HG03565 (cell line): Measurements from ENCODE around the gene P2RY11.
A peak's percentile ranks its signal among the peaks of the same experiment; 100 is the strongest.

Experiments
- ATAC-seq: cut with Tn5 transposase; IDR thresholded peaks from one replicate; pipeline ENCODE4 v1.9.1; 2021; ENCODE audit warnings: mild to moderate bottlenecking, moderate library complexity; ENCODE audit not compliant: unreplicated experiment

Gene P2RY11

GRCh38 chr19:10092648-10093294 lies 18.7 kb upstream of the P2RY11 start:
- no peak for ATAC-seq

- no peak for ATAC-seq
Observed at GRCh38 chr19:10093295-10094186, 18.0 kb upstream of the P2RY11 start.

- ATAC-seq = no peak
Observed at GRCh38 chr19:10095622-10095947, 15.9 kb upstream of the P2RY11 start.

DNA sequence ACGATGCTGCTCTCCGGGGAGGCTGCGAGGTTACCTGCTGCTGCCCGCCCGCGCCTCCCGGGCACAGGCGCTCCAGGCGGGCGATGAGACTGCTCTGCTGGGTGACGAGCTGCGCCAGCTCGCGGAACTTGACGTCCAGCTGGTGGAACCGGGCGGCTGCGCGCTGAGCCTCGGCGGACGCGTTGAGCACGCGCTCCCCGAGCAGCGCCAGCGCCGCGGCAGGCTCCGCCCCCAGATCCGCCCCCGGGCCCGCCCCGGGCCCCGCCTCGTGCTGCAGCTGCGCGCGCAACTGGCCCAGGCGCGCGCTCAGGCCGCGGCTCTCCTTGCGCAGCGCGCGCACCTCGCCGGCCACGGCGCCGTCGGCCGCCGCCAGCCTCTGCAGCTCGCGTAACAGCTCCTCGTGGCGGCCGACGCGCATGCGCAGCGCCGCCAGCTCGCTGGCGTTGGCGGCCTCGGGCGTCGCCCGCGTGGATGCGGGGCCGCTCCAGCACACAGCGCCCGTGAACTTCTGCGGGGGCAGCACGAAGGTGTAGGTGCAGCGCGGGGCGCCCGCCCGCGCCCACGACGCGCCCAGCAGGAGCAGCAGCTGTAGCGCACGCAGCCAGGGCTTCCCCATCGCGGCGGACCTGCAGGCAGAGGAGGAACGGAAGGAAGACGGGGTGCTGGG lies 15.4 kb upstream of the P2RY11 start:
- peak; percentile 79 for ATAC-seq

- no peak for ATAC-seq
Observed at GRCh38 chr19:10096615-10096963, 14.9 kb upstream of the P2RY11 start.

DNA sequence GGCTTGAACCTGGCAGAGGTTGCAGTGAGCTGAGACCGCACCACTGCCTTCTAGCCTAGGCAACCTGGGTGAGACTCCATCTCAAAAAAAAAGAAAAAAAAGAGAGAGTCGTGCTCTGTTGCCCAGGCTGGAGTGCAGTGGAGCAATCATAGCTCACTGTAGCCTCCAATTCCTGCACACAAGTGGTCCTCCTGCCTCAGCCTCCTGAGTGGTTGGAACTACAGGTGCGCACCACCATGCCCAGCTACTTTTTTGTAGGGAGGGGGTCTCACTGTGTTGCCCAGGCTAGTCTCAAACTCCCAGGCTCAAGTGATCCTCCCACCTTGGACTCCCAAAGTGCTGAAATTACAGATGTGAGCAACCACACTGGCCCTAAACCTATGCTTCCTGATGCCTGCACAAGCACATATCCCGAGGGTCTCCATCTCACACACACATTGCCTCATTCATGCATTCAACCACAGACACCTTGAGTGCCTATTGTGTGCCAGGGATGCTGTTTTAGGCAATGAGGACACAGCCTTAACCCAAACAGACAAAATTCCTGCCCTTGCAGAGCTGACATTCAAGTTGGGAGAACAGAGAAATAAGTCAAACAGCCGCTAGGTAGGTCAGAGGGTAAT lies 11.2 kb upstream of the P2RY11 start:
- no peak for ATAC-seq

- ATAC-seq = peak; percentile 23
Observed at GRCh38 chr19:10102787-10103236, 8.7 kb upstream of the P2RY11 start.

DNA sequence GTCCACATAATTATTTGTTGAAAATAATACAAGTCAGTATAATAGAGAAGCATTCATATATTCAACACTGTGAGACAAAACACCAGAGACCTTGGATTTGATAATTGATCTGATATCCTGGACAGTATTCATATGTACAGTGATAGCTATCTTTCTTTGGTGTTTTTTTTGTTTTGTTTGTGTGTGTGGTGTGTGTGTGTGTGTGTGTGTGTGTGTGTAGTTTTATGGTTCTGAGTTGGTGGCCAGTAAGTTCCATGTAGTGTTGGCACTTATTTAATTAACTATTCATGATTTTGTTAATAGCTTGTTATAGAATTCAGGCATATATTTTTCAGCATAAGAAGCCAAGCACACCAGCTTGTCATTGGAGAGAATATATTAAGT lies 7.4 kb upstream of the P2RY11 start:
- no peak for ATAC-seq

DNA sequence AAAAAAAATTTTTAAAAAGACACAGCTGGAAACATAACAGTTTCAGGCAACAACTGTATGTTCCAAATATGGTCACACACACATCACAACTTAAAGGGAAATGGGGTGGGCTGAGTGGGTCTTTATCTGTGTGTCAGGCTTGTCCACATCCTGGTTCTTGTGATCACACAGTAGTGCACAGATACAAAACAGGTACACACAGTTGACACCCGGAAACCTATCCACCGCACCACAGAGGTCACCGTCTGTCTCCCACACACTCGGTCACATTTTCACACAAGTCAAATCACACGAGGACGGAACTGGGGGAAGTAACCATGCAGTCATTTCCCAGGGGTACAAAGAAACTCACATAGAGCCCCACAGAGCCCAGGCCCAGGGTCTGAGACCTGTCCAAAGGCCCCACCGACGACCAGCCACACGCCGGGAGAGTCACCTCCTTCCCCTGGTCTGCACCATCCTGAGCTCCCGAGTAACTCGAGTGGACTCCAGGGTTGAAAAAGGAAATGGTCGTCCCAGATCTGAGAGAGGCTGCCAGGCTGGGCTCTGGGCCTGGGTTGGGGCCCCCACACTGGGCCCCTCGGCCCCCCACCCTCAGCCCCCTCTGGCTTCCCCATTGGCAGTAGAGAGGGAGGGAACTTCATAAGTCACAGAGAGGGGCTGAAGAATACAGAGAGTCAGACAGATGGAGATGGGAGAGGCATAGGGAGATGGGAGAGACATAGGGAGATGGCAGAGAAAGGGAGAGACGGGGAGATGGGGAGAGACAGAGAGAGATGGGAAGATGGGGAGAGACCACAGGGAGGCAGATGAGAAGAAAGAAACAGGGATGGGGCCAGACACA lies 6.6 kb upstream of the P2RY11 start:
- no peak for ATAC-seq

DNA sequence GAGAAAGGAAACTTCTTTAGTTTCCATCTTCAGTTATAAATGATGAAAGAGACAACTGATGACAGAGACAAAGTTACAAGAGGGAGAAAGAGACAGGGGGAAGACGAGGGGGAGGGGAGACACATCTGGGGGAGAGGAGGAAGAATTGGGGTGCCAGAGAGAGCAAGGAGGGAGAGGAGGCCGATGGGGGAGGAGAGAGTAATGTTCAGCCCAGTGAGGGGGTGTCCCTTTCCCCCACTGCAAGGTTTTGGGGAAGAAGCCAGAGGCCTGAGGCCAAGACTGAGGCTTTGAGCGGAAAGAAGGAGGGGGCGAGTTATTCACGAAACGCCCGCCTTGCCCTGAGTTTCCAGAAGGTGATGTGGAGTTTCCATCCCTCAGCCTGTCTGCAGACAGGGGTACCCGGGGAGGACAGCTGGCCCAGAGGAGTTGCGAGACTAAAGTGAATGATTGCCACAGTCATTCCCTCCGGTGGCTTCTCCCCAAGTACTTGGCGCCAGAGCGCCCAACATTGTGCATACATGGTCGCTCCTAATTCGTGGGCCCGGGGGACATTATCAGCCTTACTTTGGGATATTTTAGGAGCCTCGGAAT lies 5.9 kb upstream of the P2RY11 start:
- peak; percentile 7 for ATAC-seq

GRCh38 chr19:10106100-10106936 lies 5.2 kb upstream of the P2RY11 start, which contains the start of gene PPAN:
Gene PPAN (plus strand): TSS chr19:10106362. CDS start chr19:10106395, 33 bp downstream.
- ATAC-seq = peak; percentile 51

- no peak for ATAC-seq
Observed at GRCh38 chr19:10107254-10107653, 4.2 kb upstream of the P2RY11 start.

DNA sequence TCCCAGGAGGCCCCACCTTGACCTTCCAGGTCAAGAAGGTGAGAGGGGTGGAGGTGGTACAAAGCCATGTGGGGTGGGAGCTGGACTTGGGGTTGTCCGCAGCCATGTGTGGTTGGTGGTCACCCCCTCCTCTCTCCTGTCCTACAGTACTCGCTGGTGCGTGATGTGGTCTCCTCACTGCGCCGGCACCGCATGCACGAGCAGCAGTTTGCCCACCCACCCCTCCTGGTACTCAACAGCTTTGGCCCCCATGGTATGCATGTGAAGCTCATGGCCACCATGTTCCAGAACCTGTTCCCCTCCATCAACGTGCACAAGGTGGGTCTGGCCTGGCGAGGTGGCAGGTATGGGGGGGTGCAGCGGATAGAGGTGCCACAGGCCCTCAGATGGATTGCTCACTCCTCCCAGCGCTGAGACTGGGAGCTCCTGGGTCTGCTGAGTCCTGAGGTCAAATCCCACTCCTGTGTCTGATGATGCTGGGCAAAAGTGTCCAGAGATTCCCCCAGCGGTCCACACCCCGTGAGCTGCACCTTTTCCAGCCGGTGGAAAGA lies 3.6 kb upstream of the P2RY11 start:
- no peak for ATAC-seq

DNA sequence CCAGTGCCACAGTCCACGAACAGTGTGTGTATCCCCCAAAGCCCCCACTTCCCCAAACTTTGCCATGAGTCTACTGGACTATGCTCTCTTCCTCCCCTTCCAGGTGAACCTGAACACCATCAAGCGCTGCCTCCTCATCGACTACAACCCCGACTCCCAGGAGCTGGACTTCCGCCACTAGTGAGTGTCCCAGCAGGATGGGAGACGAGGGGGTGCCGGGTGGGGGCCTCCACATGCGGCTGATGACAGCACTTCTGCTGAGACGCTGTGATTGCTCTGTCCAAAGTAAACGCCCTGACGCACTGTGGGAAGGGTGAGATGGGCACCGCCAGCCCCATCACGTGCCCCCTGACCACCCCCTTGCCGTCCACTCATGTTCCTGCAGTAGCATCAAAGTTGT lies 2.0 kb upstream of the P2RY11 start:
- no peak for ATAC-seq

DNA sequence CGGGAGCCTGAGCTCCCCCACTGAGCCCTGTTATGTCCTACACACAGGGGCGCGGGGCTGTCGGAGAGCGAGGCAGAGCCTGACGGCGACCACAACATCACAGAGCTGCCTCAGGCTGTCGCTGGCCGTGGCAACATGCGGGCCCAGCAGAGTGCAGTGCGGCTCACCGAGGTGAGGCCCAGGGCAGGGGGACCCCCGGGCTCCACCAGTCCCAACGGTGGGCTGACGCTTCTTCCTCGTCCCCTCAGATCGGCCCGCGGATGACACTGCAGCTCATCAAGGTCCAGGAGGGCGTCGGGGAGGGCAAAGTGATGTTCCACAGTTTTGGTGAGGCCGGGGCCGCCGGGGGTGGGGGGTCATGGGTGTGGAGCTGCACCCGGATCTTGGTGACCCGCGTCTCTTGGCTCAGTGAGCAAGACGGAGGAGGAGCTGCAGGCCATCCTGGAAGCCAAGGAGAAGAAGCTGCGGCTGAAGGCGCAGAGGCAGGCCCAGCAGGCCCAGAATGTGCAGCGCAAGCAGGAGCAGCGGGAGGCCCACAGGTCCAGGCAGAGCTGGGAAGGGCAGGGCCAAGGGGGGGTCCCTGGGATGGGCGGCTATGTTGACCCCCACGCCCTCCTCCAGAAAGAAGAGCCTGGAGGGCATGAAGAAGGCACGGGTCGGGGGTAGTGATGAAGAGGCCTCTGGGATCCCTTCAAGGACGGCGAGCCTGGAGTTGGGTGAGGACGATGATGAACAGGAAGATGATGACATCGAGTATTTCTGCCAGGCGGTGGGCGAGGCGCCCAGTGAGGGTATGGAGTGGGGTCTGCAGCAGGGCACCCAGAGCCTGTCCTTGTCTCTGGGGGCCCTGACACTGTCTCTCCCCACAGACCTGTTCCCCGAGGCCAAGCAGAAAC lies 1.2 kb upstream of the P2RY11 start:
- ATAC-seq = no peak

- ATAC-seq = no peak
Observed at GRCh38 chr19:10110972-10111317, 548 bp upstream of the P2RY11 start.

- ATAC-seq = no peak
Observed at GRCh38 chr19:10112037-10112761, 706 bp downstream of the P2RY11 start.
